ENCODE measurements around the gene LRTM2. TPM values are rescaled to one million over a fixed set of nuclear protein-coding genes. Genes with fewer than 3 reads are reported as not detected.

Gene LRTM2
- total RNA-seq, 4 donors from 2014 or later = not detected

DNA sequence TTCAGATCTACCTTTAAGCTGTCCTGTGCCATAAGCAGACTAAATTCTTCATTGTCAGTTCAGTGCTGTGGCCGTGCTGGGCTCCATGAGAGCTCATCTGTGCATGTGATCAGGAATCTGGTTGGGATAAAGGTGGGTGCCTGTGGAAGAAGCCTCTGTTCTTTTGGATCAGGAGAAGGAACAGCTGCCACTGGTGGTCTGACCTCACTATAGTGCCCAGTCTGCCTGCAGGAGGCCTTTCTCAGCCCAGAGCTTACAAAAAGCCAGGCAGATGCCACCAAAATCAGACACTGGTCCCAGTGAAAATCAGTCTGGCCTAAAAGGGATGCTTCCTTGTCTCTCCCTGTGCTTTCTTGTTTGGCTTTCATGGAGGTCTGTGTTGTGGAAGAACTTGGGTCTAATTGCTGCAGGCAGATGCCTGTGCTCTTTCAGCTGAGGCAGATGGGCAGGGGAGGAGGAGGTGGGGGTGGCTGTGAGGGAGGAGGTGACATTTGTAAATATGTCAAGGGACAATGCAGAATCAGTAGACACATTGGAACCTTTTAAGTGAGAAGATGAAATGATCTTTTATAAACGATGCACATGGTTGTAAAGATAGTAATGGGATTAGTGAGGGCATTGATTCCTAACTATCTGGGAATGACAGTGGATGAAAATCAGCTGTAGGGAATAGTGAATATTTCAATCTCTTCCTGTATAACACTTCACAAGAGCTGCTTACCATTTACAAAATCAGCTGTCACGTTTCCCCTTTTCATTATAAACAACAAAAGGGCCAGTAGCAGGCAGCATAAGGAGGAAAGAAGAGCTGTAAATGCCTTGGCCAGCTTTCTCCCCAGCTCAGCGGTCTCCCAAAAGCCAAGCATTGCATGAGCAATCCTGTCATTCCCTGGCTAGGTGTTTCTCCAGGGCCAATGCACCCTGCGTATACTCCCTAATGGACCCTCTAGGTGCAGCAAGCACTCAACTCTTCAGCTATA, 53.5 kb downstream of the LRTM2 start:
- DNase-seq = no peak
- Histone ChIP-seq H3K27ac (no peak overlapping the region), H3K4me3 (no peak overlapping the region), H3K36me3 (no peaks in the 10 kb centered on the region), H3K4me1 (no peaks in the 10 kb centered on the region), H3K27me3 (peaks cover 0 to 9% (median 0%) of the 10 kb centered on the region in 4 donors), H3K9me3 (no peaks in the 10 kb centered on the region)
- no peak for TF ChIP-seq POLR2A (IDR thresholded peaks at IDR 0.05)
- TF ChIP-seq, protein P1, sequence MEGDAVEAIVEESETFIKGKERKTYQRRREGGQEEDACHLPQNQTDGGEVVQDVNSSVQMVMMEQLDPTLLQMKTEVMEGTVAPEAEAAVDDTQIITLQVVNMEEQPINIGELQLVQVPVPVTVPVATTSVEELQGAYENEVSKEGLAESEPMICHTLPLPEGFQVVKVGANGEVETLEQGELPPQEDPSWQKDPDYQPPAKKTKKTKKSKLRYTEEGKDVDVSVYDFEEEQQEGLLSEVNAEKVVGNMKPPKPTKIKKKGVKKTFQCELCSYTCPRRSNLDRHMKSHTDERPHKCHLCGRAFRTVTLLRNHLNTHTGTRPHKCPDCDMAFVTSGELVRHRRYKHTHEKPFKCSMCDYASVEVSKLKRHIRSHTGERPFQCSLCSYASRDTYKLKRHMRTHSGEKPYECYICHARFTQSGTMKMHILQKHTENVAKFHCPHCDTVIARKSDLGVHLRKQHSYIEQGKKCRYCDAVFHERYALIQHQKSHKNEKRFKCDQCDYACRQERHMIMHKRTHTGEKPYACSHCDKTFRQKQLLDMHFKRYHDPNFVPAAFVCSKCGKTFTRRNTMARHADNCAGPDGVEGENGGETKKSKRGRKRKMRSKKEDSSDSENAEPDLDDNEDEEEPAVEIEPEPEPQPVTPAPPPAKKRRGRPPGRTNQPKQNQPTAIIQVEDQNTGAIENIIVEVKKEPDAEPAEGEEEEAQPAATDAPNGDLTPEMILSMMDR (IDR thresholded peaks at IDR 0.05) = no peak
- intact Hi-C loops (cut with DNase I) = no loop called here
- 51 to 56% methylated on average over 4 to 5 of the region's 5 CpGs for WGBS, 2 donors

DNA sequence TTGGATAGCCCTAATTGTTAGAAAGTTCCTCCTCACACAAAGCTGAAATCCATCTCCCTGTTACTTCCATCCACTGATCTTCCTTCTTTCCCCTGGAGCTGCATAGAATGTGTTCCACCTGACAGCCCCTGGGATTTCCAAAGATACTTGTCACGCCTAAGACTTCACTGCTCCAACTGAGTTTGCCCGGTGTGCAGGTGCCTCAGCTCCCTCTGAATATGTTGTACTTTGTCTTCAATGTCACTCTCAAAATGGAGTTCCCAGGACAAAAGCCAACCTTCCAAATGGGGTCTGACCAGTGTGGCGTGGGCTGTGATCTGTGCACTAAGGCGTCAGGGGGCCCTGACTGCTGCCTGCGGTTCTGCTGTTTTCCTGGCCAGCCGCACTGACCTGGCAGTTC, 55.2 kb downstream of the LRTM2 start:
- 0 to 52% methylated on average over 1 to 5 of the region's 6 CpGs for WGBS, 2 donors
- H3K4me1 ChIP-seq = no peaks in the 10 kb centered on the region
- no peak overlapping the region for H3K27ac ChIP-seq
- no peak overlapping the region for H3K4me3 ChIP-seq
- no peak for TF ChIP-seq POLR2A (IDR thresholded peaks at IDR 0.05)
- TF ChIP-seq, protein P1 (IDR thresholded peaks at IDR 0.05) = no peak
- no peaks in the 10 kb centered on the region for H3K9me3 ChIP-seq
- peaks cover 0 to 4% (median 0%) of the 10 kb centered on the region in 4 donors for H3K27me3 ChIP-seq
- DNase-seq = no peak
- no peaks in the 10 kb centered on the region for H3K36me3 ChIP-seq
- intact Hi-C loops (cut with DNase I) = no loop called here

DNA sequence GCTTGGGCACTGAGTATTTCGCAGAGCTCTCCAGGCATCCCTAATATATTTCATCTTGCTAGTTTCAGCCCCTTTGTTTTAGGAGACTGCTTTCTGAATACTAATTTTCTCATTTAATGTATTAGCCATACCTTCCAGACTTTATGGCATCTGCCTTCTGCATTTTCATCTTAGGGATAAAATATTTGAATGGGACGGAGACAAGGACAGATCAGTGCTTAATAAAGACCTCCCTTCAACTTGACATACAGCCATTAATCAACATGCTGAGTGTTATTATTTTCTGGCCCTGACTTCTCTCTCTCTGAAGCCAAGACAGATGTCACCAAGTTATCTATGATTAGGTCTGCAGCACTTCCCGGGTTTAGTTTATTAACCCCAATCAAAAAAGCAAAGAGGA, 55.7 kb downstream of the LRTM2 start:
- WGBS, 2 donors = 81 to 82% methylated on average over 3 of the region's 3 CpGs
- DNase-seq = no peak

DNA sequence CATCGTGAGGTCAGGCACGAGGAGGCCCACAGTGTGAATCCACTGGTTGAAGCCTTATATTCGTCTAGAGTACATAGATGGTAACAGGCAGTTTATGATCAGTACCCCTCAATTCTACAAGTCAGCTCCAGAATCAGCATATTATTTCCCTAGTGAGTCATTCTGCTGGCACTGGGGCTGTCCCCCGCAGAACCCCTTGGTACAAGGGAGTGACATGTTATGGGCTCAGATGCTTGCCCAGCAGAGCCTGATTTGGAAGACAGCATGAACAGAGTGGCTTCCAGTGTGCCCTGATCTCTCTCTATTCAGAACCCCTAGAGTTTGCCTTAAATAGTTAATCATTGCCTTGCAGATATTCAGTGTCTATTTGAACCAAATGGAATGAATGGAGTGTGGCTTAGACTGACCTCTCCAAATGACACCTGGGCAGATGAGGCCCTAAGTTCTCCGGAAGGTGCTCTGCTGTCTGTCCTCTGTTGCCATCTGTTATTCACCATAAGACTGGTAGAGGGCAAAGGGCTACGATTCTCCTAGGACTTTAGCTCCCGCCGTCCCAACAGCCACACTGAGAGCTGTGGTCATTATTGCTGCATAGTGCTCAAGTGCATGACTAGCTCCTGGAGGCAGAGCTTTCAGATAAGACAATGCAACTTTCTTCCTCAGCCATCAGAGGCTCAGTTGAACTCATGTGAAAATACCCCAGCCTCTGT, 57.0 kb downstream of the LRTM2 start:
- intact Hi-C loops (cut with DNase I) = no loop called here
- H3K27ac ChIP-seq = no peak overlapping the region
- WGBS, 2 donors = 76 to 79% methylated on average over 5 to 8 of the region's 8 CpGs
- no peaks in the 10 kb centered on the region for H3K9me3 ChIP-seq
- H3K4me3 ChIP-seq = no peak overlapping the region
- H3K4me1 ChIP-seq = no peaks in the 10 kb centered on the region
- TF ChIP-seq, protein P1 (IDR thresholded peaks at IDR 0.05) = no peak
- no peak for TF ChIP-seq POLR2A (IDR thresholded peaks at IDR 0.05)
- peaks cover 0 to 4% (median 0%) of the 10 kb centered on the region in 4 donors for H3K27me3 ChIP-seq
- DNase-seq = no peak
- H3K36me3 ChIP-seq = no peaks in the 10 kb centered on the region

More for the DNA sequence above, 55.7 kb downstream of the LRTM2 start:
- H3K4me1 ChIP-seq = no peaks in the 10 kb centered on the region
- H3K9me3 ChIP-seq = no peaks in the 10 kb centered on the region
- TF ChIP-seq, protein P1 (IDR thresholded peaks at IDR 0.05) = no peak
- no peak for TF ChIP-seq POLR2A (IDR thresholded peaks at IDR 0.05)
- no peak overlapping the region for H3K27ac ChIP-seq
- peaks cover 0 to 4% (median 0%) of the 10 kb centered on the region in 4 donors for H3K27me3 ChIP-seq
- intact Hi-C loops (cut with DNase I) = no loop called here
- no peak overlapping the region for H3K4me3 ChIP-seq
- H3K36me3 ChIP-seq = no peaks in the 10 kb centered on the region

DNA sequence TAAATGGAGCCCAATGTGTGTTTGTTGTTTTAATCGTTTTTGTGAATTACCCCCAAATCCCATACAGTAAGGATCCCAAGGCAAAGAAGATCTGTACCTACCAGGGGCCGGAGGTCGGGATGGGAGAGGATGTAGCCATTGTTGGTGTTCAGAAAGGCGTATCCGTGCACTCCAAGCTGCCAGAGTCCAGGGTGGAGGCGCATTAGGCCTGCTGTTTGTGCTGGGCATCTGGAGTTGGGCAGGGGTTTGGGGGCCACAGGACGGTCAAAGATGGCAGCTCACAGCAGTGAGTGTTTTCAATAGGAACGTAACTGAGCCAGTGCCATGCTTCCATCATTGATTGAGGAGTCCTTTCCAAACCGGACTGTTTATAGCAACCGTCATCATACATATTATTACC, 57.8 kb downstream of the LRTM2 start:
- H3K27me3 ChIP-seq = peaks cover 0 to 9% (median 0%) of the 10 kb centered on the region in 4 donors
- no peaks in the 10 kb centered on the region for H3K36me3 ChIP-seq
- H3K4me1 ChIP-seq = no peaks in the 10 kb centered on the region
- no peak overlapping the region for H3K4me3 ChIP-seq
- WGBS, 2 donors = 86 to 90% methylated on average over 8 to 9 of the region's 10 CpGs
- intact Hi-C loops (cut with DNase I) = no loop called here
- TF ChIP-seq, protein P1 (IDR thresholded peaks at IDR 0.05) = no peak
- no peak for TF ChIP-seq POLR2A (IDR thresholded peaks at IDR 0.05)
- DNase-seq = no peak
- H3K9me3 ChIP-seq = no peaks in the 10 kb centered on the region
- no peak overlapping the region for H3K27ac ChIP-seq
